T-helper 1 cell treated with Interleukin-12 subunit alpha and Interleukin-12 subunit beta and Interleukin-4 antibody, amounts not matched to agents 30 μg/mL and 1 μg/mL, for 36 hours (primary cell): ENCODE measurements around the gene ZIC1.

Source experiments
- H3K27ac Mint-ChIP-seq: one replicate; pipeline ENCODE4 v1.8.0; 2021; ENCODE audit warnings: mild to moderate bottlenecking, mixed read lengths
- H3K27me3 Mint-ChIP-seq: one replicate; pipeline ENCODE4 v1.8.0; 2021; ENCODE audit warnings: low read depth, mixed read lengths
- H3K36me3 Mint-ChIP-seq: one replicate; pipeline ENCODE4 v1.8.0; 2021; ENCODE audit warnings: low read depth, mixed read lengths
- H3K4me1 Mint-ChIP-seq: one replicate; pipeline ENCODE4 v1.8.0; 2021; ENCODE audit warnings: low read depth, mixed read lengths
- H3K4me3 Mint-ChIP-seq: one replicate; pipeline ENCODE4 v1.8.0; 2021; ENCODE audit warnings: mild to moderate bottlenecking, moderate library complexity, mixed read lengths
- H3K9me3 Mint-ChIP-seq: one replicate; pipeline ENCODE4 v1.8.0; 2021; ENCODE audit warnings: mixed read lengths

The ZIC1 gene

GRCh38 chr3:147371771-147372340 is 37.3 kb upstream of the ZIC1 start:
- H3K36me3 Mint-ChIP-seq, result no peaks in the 10 kb centered on the region
- H3K27ac Mint-ChIP-seq, result no peak overlapping the region
- no peaks in the 10 kb centered on the region for H3K4me1 Mint-ChIP-seq
- H3K4me3 Mint-ChIP-seq, result no peak overlapping the region
- peaks cover 79% of the 10 kb centered on the region for H3K27me3 Mint-ChIP-seq
- no peaks in the 10 kb centered on the region for H3K9me3 Mint-ChIP-seq

- H3K4me1 Mint-ChIP-seq, result no peaks in the 10 kb centered on the region
- H3K36me3 Mint-ChIP-seq, result no peaks in the 10 kb centered on the region
- no peaks in the 10 kb centered on the region for H3K9me3 Mint-ChIP-seq
- H3K4me3 Mint-ChIP-seq, result no peak overlapping the region
- H3K27ac Mint-ChIP-seq, result no peak overlapping the region
- peaks cover 80% of the 10 kb centered on the region for H3K27me3 Mint-ChIP-seq
These were observed 36.6 kb upstream of the ZIC1 start for GRCh38 chr3:147372525-147373027.

DNA sequence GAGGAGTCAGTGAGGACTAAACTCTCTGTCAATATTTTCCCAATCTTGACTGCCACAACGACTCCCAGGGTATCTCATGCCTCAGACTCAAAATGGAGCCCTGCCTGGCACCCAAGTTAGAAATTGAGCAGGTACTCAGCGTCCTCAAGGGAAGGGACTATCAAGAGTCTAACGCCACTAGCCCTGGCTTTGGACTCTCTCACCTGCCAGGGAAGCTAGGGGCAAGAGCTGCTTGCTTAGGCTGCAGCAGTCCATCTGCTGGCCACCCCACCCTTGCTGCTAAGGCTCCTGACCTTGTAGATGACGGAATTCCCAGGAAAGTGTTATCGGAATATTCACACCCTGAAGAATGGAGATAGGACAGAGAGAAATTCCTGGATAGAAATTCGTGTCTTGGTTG is 35.9 kb upstream of the ZIC1 start:
- Mint-ChIP-seq H3K9me3 (no peaks in the 10 kb centered on the region), H3K27me3 (peaks cover 80% of the 10 kb centered on the region), H3K4me1 (no peaks in the 10 kb centered on the region)

DNA sequence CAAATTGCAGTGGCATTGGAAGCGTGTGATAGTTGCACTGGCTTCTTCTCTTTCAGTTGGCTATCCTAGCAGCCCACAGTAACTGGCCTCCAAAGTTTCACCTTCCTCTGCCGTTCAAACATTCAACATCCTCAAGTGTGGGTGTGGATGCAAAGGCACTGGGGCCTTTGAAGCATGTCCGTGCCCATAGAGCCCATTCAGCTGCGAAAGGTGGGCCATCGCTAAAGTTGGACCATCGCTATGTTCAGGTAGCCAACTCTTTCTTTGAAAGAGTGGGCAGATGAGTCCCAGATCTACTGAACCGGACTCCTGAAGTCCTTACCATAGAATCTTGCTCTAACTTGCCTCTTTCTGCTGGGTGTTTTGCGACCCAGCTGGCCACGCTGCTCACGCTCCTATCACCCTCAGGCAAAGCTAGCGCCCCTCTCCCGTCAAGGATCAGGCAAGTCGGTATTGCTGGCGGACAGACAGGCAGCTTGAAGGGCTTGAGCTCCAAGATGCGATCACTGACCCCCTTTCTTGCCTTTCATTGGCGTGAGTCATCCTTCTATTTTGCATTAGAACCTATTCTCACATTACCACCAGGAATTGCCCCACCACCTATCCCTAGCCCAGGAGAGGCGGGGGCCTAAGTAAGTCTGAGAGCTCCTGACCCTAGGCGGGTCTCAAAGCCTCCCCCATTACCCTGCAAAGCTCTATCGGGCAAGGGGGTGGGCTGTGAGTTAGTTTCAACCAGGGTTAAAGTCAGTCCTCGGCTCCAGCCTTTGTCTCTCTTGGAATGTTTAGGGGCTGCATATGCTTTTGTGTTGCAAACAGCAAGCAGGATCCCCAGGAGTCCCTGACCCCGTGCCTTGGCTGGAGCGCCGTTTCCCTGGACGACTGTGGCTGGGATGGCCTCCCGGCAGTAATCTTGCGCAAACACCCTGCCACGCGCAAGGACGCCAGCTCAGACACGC is 31.5 kb upstream of the ZIC1 start:
- Mint-ChIP-seq H3K27me3 (peaks cover 76% of the 10 kb centered on the region), H3K27ac (no peak overlapping the region), H3K36me3 (no peaks in the 10 kb centered on the region), H3K9me3 (no peaks in the 10 kb centered on the region), H3K4me3 (no peak overlapping the region), H3K4me1 (peaks cover 1% of the 10 kb centered on the region)

More for the DNA sequence above, 35.9 kb upstream of the ZIC1 start:
- no peak overlapping the region for H3K27ac Mint-ChIP-seq
- no peak overlapping the region for H3K4me3 Mint-ChIP-seq
- no peaks in the 10 kb centered on the region for H3K36me3 Mint-ChIP-seq

- no peaks in the 10 kb centered on the region for H3K9me3 Mint-ChIP-seq
- no peak overlapping the region for H3K27ac Mint-ChIP-seq
- H3K4me1 Mint-ChIP-seq, result peaks cover 1% of the 10 kb centered on the region
- peaks cover 77% of the 10 kb centered on the region for H3K27me3 Mint-ChIP-seq
- no peaks in the 10 kb centered on the region for H3K36me3 Mint-ChIP-seq
- no peak overlapping the region for H3K4me3 Mint-ChIP-seq
These were observed 29.5 kb upstream of the ZIC1 start for GRCh38 chr3:147379651-147380050.

DNA sequence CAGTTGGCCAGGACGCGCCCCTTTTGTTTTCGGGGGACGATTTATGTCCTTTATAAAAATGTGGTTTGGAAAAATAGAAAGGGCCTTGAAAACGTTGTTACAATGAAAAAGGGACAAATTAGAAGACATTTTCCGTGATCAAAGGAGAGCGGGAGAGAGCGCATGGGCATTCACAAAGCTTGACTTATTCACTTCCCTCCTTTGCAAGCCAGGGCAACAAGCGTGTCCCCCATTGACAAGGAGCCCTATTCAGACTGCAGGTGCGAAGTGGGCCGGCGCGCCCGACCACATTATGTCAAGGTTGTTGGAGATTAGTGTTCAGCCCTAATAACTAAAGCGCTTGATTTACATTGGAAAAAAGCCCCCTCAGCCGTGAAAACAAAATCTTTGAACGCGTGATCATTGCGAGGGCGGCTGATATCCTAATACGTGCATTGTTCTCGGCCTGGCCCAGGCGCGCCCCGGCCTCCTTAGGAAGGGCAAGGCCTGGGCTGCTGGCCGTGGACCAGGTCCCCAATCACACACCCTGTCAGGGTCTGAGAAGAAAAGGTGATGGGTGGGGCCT is 28.7 kb upstream of the ZIC1 start:
- Mint-ChIP-seq H3K9me3 (no peaks in the 10 kb centered on the region), H3K36me3 (no peaks in the 10 kb centered on the region), H3K4me3 (no peak overlapping the region), H3K27ac (no peak overlapping the region), H3K27me3 (peaks cover 82% of the 10 kb centered on the region), H3K4me1 (peaks cover 1% of the 10 kb centered on the region)

DNA sequence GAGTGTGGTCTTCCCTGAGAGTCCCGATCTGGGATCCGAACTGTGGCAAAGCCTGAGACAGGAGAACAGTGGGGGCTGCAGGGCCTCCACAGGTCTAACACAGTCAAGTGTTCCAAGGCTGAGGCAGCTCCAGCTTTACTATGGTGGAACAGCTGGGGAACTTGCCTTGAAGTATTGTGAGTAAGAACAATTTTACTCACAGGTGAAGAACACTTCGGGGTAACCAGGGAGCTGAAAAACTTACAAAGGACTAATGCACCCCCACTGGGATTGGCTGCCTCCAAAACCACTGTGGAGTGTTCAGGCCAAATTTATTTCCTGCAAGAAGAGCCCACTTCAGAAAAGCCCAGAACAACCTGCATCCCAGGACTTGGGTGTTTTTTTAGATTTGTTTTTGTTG is 28.2 kb upstream of the ZIC1 start:
- Mint-ChIP-seq H3K9me3 (no peaks in the 10 kb centered on the region), H3K27ac (no peak overlapping the region), H3K4me1 (peaks cover 1% of the 10 kb centered on the region), H3K27me3 (peaks cover 85% of the 10 kb centered on the region), H3K36me3 (no peaks in the 10 kb centered on the region), H3K4me3 (no peak overlapping the region)

GRCh38 chr3:147381596-147381995 is 27.6 kb upstream of the ZIC1 start:
- H3K27ac Mint-ChIP-seq, result no peak overlapping the region
- H3K4me3 Mint-ChIP-seq, result no peak overlapping the region
- peaks cover 89% of the 10 kb centered on the region for H3K27me3 Mint-ChIP-seq
- H3K9me3 Mint-ChIP-seq, result no peaks in the 10 kb centered on the region
- H3K4me1 Mint-ChIP-seq, result peaks cover 1% of the 10 kb centered on the region
- H3K36me3 Mint-ChIP-seq, result no peaks in the 10 kb centered on the region

DNA sequence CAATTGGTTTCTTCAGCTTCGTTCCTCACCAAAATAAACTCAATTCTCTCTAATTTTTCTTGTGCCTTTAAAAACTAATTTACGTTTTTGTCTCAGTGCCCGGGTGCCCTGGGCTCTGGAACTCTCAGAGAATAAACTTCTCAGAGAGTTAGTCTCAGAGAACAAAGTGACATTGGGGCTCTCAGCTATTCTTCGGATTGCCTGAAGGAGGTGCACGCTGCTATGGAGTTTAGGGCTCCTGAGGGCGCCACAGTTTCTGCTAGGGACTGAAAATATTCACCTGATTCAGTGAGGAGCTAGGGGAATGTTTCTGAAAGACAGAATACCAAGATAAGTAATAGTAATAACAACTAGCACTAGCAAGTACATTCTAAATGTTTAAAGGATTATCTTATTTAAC is 25.5 kb upstream of the ZIC1 start:
- Mint-ChIP-seq H3K27ac (no peak overlapping the region), H3K9me3 (peaks cover 7% of the 10 kb centered on the region), H3K36me3 (no peaks in the 10 kb centered on the region), H3K4me3 (no peak overlapping the region), H3K4me1 (peaks cover 1% of the 10 kb centered on the region), H3K27me3 (peaks cover 92% of the 10 kb centered on the region)

DNA sequence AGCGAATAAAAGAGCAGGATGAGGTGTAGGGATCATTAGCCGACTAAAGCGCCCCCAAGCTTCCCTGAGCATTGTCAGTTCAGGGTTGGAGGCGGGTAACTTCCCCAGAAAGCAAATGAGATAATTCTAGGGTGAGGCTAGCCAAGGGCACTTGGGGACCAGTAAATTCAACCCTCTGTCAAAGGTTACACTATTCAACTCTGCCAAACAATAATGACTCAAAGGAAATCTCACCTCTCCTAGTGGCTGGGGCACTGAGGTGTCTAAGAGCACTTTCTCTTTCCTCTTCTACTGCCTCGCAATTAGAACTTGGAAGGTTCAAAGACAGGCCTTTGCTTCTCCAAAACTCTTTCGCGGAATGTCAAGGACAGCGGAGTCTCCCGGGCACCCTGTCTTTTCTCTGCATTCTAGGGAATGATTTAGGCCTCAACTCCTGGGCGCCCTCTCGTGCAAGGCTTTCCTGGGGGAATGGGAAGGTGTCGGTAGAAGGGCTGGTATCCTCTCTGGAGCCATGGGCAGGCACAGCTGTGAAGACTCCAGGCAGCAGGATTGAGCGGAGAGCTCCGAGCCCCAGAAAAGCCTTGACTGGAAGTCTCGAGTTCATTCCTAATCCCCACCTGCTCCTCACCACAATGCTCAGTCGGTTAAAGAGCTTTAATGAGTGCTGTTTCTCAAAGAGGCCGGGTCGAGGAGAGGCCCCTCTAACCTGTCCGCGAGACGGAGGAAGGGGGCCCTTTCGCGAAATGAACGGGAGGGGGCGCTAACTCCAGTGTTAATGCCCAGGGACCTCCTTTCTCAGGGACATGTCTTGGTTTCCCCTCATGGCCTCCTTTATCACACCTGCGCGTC is 24.7 kb upstream of the ZIC1 start:
- no peak overlapping the region for H3K4me3 Mint-ChIP-seq
- H3K27ac Mint-ChIP-seq, result no peak overlapping the region
- H3K27me3 Mint-ChIP-seq, result peaks cover 92% of the 10 kb centered on the region
- peaks cover 9% of the 10 kb centered on the region for H3K9me3 Mint-ChIP-seq
- no peaks in the 10 kb centered on the region for H3K36me3 Mint-ChIP-seq
- H3K4me1 Mint-ChIP-seq, result peaks cover 1% of the 10 kb centered on the region

DNA sequence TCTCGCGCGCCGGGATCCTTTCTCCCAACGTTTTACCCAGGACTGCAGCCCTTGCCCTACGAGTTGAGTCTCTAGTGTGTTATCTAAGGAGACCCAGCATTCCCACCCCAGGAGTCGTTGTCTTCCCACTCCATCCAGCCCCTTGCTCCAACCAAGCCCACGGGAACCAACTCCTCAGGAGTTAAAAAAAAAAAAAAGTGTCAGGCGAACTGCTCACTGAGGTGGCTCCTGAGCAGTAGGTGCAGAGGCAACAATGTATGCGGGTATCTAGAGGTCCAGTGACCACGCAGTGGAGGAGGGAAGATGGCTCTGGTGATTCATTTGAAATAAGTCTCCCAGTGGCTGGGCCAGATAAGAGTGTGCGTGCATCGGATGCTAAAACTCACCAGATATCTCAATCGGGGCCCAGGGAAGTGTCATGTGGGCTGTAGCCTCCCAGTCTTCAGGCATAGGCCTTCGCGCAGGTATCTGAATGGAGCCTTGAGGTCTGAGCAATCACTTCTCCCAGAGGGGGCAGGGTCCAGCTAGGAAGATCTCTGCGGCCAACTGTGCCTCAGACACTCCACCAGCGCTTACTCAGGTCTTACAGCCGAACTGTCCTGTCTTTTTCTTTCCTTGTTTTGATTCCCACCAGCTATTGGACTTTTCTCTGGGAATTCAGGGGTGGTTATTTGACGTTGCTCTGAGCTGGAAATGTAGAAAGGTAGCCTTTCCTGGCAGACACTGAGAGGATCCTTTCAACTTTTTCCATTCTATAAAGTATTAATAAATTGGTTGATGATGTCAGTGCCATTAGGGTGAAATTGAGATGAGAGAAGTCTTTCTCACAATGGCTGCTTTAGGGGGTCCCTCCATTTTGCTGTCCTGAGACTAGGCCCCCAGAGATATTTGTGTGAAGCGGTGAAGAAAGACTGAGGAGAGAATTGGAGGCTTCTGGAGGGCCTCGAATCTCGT is 23.8 kb upstream of the ZIC1 start:
- no peak overlapping the region for H3K4me3 Mint-ChIP-seq
- no peaks in the 10 kb centered on the region for H3K4me1 Mint-ChIP-seq
- H3K27me3 Mint-ChIP-seq, result peaks cover 92% of the 10 kb centered on the region
- peaks cover 9% of the 10 kb centered on the region for H3K9me3 Mint-ChIP-seq
- no peaks in the 10 kb centered on the region for H3K36me3 Mint-ChIP-seq
- no peak overlapping the region for H3K27ac Mint-ChIP-seq

DNA sequence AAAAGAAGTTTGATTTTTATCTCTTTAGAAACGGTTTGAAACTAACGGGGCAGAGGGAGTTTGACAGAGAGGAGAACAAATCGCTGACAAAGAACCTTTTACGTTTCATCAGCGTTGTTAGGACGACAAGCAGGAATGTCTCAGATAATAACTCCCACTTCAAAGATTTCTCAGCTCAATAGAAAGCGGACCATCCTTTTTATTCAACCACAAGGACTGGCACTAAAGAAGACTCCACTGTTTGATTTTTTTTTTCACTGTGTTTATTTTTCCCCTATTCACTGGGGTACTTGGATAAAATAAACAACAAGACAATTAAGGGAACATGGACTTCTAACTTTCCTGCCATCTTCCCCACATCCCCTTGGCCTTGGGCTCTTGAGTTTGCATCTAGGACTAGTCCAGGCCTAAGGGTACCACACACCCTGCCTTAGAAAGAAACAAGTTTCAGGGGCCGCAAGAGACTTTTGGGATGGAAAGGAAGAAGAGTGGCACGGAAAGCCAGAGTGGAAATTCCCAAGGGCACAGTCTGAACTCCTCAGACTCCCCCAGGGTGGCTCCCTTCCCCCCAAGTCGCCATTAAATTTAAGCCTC is 21.8 kb upstream of the ZIC1 start:
- Mint-ChIP-seq H3K27ac (peak overlapping the region; percentile 26), H3K27me3 (peaks cover 92% of the 10 kb centered on the region), H3K4me1 (no peaks in the 10 kb centered on the region), H3K4me3 (no peak overlapping the region), H3K36me3 (no peaks in the 10 kb centered on the region), H3K9me3 (peaks cover 9% of the 10 kb centered on the region)
